NCI-H2107 treated with DMSO at 0.1 percent for 48 hours (cell line): ENCODE measurements around the gene LRPAP1.
"Not testable (repeated sequence)": the region's sequence is repeated elsewhere in the genome, so short reads cannot be mapped to it uniquely, and the experiment has no call there.

Experiments used
- DNase-seq: peaks from one replicate; lab custom pipeline; 2025; ENCODE audit not compliant: unreplicated experiment; lab: John Stamatoyannopoulos, UW

LRPAP1 gene

DNA sequence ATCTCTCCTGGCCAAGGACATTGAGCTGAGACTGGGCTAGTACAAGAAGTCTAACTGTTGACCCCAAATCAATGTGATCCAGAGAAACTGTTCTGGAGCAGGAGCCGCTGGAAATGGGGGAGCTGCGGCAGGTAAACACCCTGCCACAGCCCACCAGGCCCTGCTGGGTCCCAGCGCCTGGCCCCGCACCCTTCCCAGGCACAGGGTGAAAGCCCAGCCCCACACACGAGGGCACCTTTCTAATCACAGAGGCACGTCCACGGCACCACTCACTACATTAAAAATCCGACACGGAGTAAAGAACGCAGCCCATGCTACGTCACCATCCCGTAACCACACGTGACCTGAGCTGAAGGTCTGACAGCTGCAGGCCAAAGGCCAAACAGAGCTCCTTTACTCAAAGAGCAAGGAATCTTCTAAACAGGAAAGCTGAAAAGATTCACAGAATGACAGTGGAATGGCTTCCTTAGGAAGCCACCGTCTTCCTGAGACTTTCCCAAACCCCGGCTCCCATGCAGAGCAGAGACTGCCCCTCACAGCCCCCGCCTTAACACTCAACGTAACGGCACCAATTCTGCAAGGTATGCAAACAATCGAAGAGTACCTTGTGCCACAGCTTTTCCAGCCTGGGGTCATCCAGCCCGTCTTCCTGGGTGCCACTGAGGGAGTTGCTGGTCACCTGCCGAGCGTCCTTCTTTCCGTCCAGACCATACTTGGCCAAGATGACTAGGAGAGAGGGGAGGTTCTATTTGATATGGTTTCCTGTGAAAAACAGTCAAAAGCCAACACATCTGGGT lies 12.6 kb downstream of the LRPAP1 start:
- no peak for DNase-seq

DNA sequence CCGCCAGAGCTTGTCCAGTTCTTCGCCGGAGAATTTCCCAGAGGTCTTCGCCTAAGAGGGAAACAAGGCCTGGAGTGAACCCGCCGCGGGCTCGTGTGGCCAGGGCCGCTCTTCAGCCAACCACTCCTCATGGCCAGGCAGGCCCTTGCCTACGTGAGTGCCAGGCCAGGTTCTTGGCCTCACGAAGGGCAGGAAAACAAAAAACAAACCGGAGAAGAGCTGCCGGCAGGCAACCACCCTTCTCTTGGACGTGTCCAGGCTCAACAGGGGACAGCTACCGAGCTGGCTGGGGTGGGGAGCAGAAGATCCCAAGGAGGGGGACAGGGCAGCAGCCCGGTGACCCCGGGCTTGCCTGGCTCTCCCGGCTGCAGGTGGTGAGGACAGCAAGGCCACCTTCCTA lies 13.3 kb downstream of the LRPAP1 start:
- no peak for DNase-seq

DNA sequence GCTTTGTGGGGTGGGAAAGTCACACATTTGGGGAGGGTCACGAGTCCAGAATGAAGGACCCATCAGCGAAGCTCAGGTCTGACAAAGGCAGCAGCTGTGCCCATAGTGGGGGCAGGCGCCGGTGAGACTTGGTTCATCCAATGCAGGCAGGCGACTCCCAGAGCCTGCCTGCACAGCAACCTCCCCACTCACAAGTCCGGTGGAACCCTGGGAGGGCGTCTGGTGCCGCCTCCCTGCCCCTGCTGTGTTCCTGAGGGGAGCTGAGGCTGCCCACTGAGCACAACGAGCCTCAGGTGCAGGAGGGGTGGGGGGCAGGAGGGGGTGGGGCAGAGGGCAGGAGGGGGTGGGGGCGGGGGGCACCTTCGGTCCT lies 13.7 kb downstream of the LRPAP1 start:
- DNase-seq: no peak

DNA sequence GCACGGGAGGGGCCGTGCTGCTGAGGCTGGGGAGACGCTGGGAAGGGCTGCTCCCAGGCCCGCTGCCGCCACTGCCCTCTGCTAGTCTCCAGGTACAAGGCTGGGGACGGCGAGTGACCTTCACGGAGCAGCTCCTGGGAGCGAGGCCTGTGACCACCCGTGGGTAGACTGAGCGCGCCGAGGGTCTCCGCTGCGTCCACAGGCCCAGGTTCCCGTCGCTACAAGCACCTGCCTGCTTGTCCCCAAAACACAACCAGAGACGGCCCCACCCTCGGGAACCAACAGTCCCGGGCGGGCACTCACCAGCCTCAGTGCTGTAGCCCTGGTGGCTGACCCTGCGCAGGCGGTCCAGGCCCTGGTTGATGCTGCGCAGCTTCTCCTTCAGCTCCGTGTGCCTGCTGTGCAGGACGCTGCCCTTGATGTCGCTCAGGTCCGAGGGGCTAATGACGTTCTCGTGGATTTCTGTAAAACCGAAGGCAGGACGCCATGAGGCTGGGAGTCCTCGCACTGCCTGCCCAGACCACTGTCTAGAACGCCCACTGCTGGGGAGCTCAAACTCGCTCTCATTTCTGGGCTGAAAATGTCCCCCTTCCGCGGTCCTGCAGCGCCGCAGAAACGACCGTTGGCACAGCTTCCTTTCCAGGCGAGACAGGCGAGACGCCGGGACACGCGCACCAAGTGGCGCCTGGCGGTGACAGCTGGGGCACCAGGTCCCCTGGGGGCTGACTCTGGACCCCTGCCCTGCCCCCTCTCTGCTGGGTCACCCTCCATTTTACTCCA lies 14.3 kb downstream of the LRPAP1 start:
- DNase-seq: no peak

DNA sequence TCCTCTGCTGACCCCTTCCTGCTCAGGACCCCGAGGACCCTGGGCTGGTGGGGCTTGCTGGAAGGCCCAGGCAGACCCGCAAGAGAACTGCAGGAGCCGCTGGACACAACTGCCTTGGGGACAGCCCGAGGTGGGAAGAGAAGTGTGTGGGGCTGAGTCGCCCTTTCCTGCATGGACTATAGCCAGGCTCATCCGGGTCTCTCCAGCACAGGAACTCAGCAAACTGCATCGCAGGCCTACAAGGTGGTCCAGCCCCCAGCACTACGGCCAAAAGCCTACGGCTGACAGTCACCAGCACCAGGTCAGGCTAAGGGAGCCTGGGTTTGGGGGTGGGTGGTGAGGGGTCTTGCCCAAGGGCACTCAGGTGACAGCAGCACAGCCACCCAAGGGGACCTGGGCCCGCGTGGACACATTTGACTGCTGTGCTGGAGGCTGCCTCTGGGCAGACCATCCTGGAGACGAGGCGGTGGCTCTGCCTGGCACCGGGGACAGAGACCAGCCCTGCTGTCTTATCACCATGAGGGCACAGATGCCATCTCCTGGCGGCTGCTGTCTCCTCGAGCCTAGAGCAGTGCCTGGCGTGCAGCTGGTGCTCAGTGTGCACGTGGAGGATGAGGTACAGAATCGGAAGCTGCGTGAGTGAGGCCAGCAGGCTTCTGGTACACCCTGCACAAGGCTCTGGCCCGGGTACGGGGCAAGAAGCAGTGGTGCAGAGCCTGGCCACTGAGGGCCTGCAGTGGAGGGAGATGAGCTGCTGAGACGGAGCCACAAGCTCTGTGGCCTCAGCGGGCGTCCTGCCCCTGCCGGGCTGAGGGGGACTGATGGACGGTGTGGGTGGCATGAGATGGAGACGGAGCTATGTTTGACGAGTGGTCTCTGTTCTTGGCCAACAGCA lies 15.1 kb downstream of the LRPAP1 start:
- DNase-seq: no peak

DNA sequence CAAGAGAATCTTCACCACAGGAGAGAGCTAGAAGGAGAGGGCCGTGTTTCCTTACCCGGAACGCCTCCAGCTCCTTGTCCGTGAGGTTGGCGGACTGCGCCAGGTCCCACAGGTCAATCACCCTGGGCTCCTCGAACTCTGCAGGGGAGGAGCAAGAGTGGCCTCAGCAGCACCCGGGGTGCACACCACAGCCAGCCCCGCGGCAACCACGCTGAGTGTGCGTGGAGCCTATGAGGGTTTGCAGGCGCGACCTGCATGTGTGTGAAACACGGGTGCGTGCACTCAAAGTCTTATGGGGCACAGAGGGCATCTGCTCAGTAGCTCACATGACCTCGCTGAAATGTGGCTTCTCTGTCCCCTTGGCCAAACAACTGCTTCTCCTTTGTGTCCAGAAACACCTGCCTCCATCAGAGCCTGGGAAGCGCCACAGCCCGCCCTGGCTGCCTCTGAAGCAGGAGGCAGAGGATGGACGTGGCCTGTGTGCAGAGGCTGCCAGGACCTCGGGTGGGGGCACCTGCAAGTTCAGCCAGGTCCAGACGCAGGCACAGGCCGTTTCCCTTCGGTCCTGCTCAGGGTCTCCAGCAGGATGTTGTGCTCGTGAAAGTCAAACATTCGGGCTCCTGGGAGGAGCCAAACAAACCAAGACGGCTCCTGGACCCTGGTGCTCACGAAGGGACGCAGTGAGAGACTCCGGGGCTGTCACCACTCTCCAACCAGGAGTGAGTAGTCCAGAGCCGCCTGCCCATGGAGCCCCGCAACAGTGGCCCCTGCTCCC lies 16.0 kb downstream of the LRPAP1 start:
- DNase-seq: no peak

DNA sequence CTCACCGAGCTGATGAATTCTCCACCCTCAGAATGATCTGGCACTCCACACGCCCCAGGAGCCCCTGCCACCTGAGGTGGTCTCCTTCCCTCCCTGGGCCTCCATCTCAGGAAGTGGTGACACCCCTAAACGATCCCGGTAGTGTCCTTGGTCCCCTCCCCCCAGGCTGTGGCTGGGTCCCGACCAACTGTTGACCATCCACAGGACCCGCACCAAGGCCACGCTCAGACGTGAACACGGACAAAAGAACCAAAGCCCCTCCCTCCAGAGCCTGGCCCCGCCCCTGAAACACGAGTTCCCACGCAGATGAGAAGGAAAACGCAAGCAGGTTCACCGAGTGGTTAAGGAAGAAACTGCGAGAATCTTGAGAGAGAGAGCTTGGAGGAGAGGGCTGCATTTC lies 16.6 kb downstream of the LRPAP1 start:
- DNase-seq: no peak

DNA sequence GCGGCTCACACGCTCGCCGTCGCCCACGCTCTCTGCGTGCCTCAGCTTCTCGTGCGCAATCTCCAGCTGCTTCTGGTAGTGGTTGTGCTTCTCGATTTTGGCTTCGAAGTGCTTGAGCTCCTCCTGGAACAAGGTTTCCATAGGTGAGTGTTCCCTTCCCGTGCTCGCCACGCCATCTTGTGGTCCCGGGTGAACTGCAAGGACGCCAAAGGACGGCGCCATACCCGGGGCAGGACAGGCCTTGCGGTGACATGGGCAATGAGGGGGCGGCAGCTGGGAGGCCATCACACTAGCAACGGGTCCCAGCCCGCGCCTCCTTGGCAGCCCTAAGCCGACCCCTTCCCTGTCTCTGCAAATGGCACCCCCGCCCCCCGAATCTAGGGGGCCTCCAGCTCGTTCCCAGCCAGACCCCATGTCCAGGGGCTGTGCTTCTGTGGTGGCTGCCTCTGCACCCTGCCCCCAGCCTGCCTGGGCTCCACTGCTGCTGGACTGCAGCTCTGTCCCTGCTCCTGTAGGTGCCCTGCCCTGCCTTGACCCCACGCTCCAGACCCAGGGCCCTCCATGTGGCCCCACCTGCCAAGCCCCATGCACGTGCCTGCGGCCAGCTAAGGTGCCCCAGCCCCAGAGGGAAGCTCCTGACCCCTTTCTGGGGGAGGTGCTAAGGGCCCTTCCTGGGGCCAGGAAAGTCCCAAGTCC lies 17.3 kb downstream of the LRPAP1 start:
- no peak for DNase-seq

DNA sequence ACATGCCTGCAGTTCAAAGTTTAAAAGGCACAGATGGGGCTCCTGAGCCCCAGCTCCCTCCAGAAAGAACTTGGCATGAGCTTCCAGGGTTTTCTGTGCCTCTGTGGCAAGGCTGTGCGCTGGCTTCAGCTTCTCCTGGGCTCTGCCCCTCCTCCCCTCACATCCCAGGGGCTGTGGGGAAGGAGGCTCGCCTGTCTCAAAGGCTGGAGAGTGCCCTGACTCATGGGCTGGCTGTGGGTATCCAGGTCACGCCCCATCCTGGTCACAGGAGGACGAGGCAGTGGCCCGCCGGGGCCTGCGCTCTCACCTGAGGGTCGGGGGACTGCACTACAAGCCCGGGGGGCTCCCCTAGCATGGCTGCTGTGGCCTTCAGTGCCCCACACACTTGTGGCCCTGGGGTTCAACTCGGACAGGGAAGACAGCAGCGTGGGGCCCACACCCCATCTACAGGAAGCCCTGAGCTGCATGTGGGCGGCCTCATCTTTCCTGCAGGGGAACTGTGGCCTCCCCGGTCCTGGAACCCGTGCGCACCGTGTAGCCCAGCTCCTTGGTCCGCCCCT lies 17.9 kb downstream of the LRPAP1 start:
- DNase-seq: no peak

DNA sequence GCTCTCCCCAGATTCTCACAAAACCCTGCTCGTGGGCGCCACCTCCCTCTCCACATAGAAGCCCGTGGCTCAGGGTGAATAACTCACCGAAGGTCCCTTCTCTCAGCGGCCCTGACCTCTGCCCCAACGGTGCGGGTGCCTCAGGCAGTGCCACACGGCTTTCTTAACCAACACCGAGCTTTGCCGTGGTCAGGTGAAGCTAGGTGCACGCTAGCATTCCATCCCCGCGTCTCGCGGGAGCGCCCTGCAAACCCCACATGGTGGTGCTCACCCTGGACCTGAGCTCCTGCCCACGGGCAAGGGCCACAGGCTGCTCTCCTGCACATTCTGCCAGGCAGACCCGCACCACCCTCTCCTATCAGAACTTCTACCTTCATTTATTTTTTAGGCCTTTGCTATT lies 18.4 kb downstream of the LRPAP1 start:
- no peak for DNase-seq

DNA sequence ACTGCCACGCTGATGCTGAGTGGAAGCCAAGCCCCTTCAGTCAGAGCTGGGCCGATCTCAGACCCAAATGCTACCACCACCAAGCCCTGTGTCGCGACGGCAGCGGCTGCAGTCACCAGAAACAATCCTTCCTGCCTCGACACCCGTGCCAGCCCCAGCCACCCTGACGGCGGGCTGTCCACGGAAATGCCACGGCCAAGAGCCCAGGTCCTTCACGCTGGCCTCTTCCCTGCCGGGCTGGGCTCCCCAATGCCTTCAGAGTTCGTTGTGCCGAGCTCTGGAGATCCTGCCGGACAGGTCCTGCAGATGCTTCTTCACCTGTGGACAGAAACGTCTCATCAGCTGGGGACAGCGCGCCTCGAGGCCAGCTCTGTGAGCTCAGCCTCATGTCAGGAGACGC lies 19.5 kb downstream of the LRPAP1 start:
- DNase-seq: no peak

DNA sequence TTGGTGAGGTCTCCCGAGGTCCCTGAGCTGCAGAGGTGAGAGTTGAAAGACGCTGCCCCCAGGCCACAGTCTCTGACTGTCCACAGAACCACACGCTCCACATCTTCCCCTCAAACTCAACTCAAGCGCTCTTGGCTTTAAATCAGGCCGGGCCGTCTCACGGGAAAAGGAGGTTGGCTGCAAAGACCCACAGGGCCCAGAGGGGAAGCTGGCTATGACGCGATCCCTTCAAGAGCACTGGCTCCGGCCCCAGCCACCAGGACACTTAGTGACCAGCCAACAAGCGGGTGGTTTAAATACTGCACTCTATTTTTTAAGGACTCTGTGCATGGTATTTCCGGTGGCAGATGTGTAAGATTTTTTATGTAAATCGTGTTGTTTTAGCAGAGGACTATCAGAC lies 19.9 kb downstream of the LRPAP1 start:
- DNase-seq: no peak

DNA sequence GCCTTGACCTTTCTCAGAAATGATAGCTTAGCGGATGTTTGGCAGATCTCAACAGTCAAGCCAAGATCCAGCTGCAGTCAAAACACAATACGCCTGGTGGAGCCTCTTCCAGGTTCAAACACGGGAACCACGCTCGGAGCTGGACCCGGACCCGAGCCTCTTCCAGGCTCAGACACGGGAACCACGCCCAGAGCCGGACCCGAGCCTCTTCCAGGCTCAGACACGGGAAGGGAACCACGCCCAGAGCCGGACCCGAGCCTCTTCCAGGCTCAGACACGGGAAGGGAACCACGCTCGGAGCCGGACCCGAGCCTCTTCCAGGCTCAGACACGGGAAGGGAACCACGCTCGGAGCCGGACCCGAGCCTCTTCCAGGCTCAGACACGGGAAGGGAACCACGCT lies 20.6 kb downstream of the LRPAP1 start:
- DNase-seq: not testable (repeated sequence)

DNA sequence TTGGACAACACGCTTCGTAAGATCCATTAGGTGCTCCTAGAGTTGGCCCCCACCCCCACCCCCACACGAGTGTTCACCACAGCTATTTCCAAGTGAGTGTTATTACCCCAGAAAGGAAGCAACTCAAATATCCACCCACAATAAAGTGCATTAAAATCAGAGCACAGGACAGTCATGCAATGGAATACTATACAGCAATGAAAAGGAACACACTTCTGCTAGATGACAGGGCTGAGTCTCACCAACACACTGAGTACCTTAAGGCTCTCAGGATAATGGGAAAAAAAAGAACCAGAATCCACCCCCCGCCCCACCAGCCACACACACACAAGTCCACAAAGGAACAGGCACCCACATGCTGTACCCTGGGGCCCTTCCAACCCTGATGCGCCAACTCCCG lies 21.0 kb downstream of the LRPAP1 start:
- no peak for DNase-seq

DNA sequence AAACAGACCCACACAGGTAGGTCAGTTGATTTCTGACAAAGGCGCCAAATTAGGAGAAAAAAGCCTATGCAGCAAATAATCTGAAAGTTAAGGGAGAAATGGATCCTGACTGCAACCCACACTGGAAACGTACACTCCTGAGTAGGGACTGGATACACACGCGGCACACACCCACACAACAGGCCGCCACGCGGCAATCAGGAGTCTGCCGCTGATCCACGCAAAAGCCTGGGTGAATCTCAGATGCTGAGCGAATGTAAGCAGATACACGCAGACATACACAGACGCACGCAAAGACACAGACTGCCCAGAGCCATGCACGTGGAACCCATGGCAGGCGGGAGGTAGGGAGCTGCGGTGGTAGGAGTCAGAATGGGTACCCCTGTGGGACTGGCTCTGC lies 21.7 kb downstream of the LRPAP1 start:
- no peak for DNase-seq

DNA sequence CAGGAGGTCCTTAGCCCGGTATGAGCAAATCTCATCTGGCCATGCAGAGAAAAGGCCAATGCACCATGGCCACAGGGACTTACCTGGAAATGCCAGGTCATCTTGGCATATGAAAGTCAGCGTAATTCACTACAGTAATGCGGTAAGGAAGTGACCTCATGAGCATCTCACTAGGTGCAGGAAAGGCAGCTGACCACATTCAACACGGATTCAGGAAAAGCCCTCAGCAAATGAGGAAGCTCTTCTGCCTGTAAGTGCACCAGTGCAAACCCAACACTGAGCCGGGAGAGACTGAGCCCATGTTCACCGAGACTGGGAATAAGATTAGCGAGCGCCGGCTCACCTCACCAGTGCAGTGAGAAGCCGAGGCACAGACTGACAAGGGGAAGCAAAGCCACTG lies 23.7 kb downstream of the LRPAP1 start:
- DNase-seq: no peak

DNA sequence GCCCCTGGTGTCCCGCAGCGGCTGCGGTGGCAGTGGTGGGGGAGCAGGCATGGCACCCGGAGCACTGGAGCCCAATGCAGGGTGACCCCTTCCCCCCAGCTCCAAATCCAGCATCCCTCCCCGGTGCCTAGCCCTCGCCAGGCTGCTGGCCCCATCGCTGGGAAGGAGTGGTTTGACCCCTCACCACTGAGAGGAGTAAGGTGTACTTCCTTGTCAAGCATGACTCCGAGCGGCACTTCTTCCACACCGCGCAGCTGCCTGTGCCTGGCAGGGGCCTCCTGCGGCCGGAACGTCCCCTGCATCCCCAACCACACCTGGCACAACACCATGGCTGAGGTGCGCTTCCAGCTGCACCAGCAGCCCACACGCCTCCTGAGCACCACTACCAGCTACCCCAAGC lies 27.0 kb downstream of the LRPAP1 start:
- no peak for DNase-seq

DNA sequence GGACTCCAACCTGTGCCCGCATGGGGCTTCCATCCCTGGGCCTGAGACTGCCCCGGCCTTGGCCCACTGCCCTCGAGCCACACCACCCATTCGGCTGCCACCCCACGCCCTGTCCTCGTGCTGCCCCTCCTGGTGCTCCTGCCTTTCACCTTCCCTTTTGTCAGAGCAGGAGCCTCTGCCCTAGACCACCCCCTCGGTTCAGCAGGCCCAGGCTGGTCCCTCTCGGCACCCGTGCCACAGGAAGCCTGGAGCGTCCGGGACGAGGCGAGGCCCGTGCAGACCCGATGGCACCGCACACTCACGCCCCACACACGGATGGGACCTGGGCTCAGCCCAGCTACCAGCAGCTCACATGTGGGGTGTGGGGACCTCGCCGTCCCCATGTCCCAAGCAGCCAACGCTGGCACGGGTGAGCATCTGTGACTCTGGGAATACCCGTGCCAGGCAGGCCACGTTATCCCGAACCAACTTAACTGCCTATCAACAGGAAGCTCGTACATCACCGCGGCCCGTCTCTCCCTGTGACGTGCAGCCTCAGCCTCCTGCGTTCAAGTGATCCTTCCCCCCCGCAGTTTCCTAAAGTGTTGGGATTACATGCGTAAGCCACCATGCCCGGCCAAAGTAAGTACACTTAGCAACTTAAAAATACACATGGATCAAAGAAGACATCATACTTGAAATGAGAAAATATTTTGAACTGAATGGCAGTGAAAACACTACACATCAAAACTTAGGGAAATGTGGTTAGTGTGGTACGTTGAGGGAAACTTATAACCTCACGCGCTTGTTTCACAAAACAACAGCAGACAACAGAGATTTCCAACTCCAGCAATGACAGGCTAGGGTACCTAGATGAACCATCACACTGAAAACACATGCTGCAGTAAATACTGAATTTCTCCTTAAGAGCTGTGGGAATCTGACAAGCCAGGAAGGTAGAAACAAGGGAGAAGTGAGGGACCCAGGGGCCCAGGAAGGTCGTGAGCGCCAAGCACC lies 29.0 kb downstream of the LRPAP1 start:
- no peak for DNase-seq
